Gastroesophageal sphincter (tissue), 4 donors: ENCODE data around the gene PTPN4. TPM values are rescaled to one million over a fixed set of nuclear protein-coding genes. Genes with fewer than 3 reads are reported as not detected.

Source experiments
- ATAC-seq: fragments of 150-250 bp; one replicate; pipeline ENCODE4 v1.9.1; 2016; ENCODE audit warnings: mild to moderate bottlenecking, moderate library complexity
- H3K27ac ChIP-seq, 4 donors: fragments of 200-600 bp; sonication (generic) in 3 of 4; 1 replicate in 3 of 4; 2 replicates in 1 of 4; pipeline ENCODE4 v1.5.1; 2016 to 2019
- H3K27me3 ChIP-seq: fragments of 200-600 bp; sonication (generic); one replicate; pipeline ENCODE4 v1.5.1; 2019
- H3K36me3 ChIP-seq, 2 donors: fragments of 200-600 bp; sonication (generic); one replicate each; pipeline ENCODE4 v1.5.1; 2019; ENCODE audit warnings: control low read depth in 1 of 2
- H3K4me1 ChIP-seq, 3 donors: fragments of 200-600 bp; sonication (generic); 1 replicate in 2 of 3; 2 replicates in 1 of 3; pipeline ENCODE4 v1.5.1; 2016 to 2019; ENCODE audit warnings: control low read depth in 2 of 3
- H3K4me3 ChIP-seq, 2 donors: fragments of 200-600 bp; sonication (generic); one replicate each; pipeline ENCODE4 v1.5.1; 2019; ENCODE audit warnings: mild to moderate bottlenecking in 1 of 2, moderate library complexity in 1 of 2
- H3K9me3 ChIP-seq, 3 donors: fragments of 200-600 bp; sonication (generic); one replicate each; pipeline ENCODE4 v1.5.1; 2017 to 2019; ENCODE audit warnings: control low read depth in 2 of 3
- EP300 ChIP-seq: sonication (generic); formaldehyde crosslinking; IDR thresholded peaks from one replicate; pipeline ENCODE4 v1.6.1; 2017; ENCODE audit warnings: antibody characterized with exemption, mild to moderate bottlenecking
- POLR2A ChIP-seq, 2 donors: fragments of 450-650 bp; IDR thresholded peaks; one replicate each; pipeline ENCODE4 v1.6.1; 2017; ENCODE audit warnings: antibody characterized with exemption in 2 of 2, mild to moderate bottlenecking in 2 of 2, moderate library complexity in 1 of 2
- POLR2AphosphoS5 ChIP-seq: sonication (generic); formaldehyde crosslinking; IDR thresholded peaks from one replicate; pipeline ENCODE4 v1.6.1; 2017; ENCODE audit warnings: antibody characterized with exemption
- WGBS, 2 donors: methylation state at CpG; one replicate each; pipeline ENCODE4 v1.1.5; 2018; ENCODE audit warnings: low coverage in 1 of 2; 5-methylcytosine and 5-hydroxymethylcytosine counted together
- total RNA-seq, 4 donors: library from RNA; depleted of rRNA; stranded (reverse); fragments of >200 nt; gene quantifications; one replicate each; pipeline ENCODE4 v1.1.0, GENCODE V29; 2016
- TF ChIP-seq, protein P1 (sequence below), 4 experiments: fragments of 200-600 bp in 2 of 4; fragments of 450-650 bp in 2 of 4; sonication (generic) in 1 of 4; IDR thresholded peaks; one replicate each; pipeline ENCODE4 v1.5.1; 2017 to 2019; ENCODE audit warnings: antibody characterized with exemption in 4 of 4, mild to moderate bottlenecking in 2 of 4, moderate library complexity in 2 of 4

PTPN4 gene
- total RNA-seq, 4 donors from 2014 or later, result 15.6 to 50.1 (median 30.7) TPM

- H3K4me3 ChIP-seq, result no peak overlapping the region
- H3K36me3 ChIP-seq, result no peaks in the 10 kb centered on the region
- no peaks in the 10 kb centered on the region for H3K27me3 ChIP-seq
- H3K27ac ChIP-seq, result no peak overlapping the region
- TF ChIP-seq EP300 (no peak), POLR2AphosphoS5 (no peak), POLR2A (IDR thresholded peaks at IDR 0.05) (no peak)
- TF ChIP-seq, protein P1, sequence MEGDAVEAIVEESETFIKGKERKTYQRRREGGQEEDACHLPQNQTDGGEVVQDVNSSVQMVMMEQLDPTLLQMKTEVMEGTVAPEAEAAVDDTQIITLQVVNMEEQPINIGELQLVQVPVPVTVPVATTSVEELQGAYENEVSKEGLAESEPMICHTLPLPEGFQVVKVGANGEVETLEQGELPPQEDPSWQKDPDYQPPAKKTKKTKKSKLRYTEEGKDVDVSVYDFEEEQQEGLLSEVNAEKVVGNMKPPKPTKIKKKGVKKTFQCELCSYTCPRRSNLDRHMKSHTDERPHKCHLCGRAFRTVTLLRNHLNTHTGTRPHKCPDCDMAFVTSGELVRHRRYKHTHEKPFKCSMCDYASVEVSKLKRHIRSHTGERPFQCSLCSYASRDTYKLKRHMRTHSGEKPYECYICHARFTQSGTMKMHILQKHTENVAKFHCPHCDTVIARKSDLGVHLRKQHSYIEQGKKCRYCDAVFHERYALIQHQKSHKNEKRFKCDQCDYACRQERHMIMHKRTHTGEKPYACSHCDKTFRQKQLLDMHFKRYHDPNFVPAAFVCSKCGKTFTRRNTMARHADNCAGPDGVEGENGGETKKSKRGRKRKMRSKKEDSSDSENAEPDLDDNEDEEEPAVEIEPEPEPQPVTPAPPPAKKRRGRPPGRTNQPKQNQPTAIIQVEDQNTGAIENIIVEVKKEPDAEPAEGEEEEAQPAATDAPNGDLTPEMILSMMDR (IDR thresholded peaks at IDR 0.05), result no peak
- H3K4me1 ChIP-seq, result no peaks in the 10 kb centered on the region
- no peaks in the 10 kb centered on the region for H3K9me3 ChIP-seq
- ATAC-seq, result no peak
Measured at GRCh38 chr2:119922699-119923098, 163.0 kb downstream of the PTPN4 start.

GRCh38 chr2:119929537-119929936 lies 169.8 kb downstream of the PTPN4 start:
- Histone ChIP-seq H3K27me3 (no peaks in the 10 kb centered on the region), H3K27ac (no peak overlapping the region), H3K4me3 (no peak overlapping the region), H3K4me1 (no peaks in the 10 kb centered on the region), H3K9me3 (no peaks in the 10 kb centered on the region), H3K36me3 (peaks cover 0 to 18% of the 10 kb centered on the region in 2 donors)
- no peak for ATAC-seq
- TF ChIP-seq EP300 (no peak), POLR2AphosphoS5 (no peak), POLR2A (IDR thresholded peaks at IDR 0.05) (no peak)
- TF ChIP-seq, protein P1 (IDR thresholded peaks at IDR 0.05), result no peak
- WGBS, 2 donors, result 88 to 89% methylated on average over 2 of the region's 2 CpGs

GRCh38 chr2:119932809-119933208 lies 173.1 kb downstream of the PTPN4 start:
- TF ChIP-seq POLR2AphosphoS5 (no peak), EP300 (no peak), POLR2A (IDR thresholded peaks at IDR 0.05) (no peak)
- TF ChIP-seq, protein P1 (IDR thresholded peaks at IDR 0.05), result no peak
- Histone ChIP-seq H3K27me3 (no peaks in the 10 kb centered on the region), H3K36me3 (peaks cover 0 to 38% of the 10 kb centered on the region in 2 donors), H3K9me3 (no peaks in the 10 kb centered on the region), H3K4me1 (no peaks in the 10 kb centered on the region), H3K27ac (no peak overlapping the region), H3K4me3 (no peak overlapping the region)
- no peak for ATAC-seq
- 94 to 97% methylated on average over 2 of the region's 2 CpGs for WGBS, 2 donors

DNA sequence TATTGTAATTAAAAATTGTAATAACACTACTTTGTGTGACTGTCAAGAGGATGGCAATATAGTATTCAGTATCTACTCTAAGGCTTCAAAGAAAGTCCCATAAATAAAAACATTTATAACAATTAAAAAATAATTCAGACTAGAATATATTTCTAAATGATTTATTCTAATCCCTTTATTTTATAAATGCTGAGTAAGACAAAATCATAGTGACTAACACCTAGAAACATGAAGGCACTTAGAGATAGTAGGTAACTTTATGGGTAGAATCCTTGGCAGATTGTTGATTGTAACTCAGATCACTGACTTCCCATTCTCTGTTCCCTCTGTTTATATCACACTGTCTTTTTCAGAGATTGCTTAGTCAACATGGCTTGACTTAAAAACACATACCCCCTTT lies 174.6 kb downstream of the PTPN4 start:
- Histone ChIP-seq H3K4me3 (no peak overlapping the region), H3K4me1 (no peaks in the 10 kb centered on the region), H3K27ac (no peak overlapping the region), H3K27me3 (no peaks in the 10 kb centered on the region), H3K9me3 (no peaks in the 10 kb centered on the region), H3K36me3 (peaks cover 0 to 44% of the 10 kb centered on the region in 2 donors)
- no peak for ATAC-seq
- TF ChIP-seq POLR2AphosphoS5, result no peak
- no peak for TF ChIP-seq EP300
- no peak for TF ChIP-seq POLR2A (IDR thresholded peaks at IDR 0.05)
- TF ChIP-seq, protein P1 (IDR thresholded peaks at IDR 0.05), result no peak

DNA sequence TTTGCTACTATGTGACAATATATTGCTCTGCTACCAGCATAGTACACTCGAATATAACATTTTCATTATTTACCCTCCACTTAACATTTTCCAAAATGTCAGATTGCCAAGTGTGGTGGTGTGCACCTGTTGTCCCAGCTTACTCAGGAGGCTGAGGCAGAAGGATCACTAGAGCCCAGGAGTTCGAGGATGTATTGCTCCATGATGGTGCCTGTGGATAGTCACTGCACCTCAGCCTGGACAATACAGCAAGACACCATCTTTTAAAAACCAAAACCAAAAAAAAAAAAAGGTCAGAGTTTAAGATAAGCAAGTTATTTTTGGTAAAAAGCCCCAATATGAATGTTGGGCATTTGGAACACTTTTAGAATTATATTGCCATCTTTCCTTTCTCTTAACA lies 178.0 kb downstream of the PTPN4 start:
- Histone ChIP-seq H3K4me1 (no peaks in the 10 kb centered on the region), H3K27me3 (no peaks in the 10 kb centered on the region), H3K27ac (no peak overlapping the region), H3K36me3 (peaks cover 0 to 39% of the 10 kb centered on the region in 2 donors), H3K4me3 (no peak overlapping the region), H3K9me3 (no peaks in the 10 kb centered on the region)
- ATAC-seq, result no peak
- WGBS, 2 donors, result 91 to 100% methylated on average over 2 of the region's 2 CpGs
- no peak for TF ChIP-seq EP300
- no peak for TF ChIP-seq POLR2AphosphoS5
- TF ChIP-seq, protein P1 (IDR thresholded peaks at IDR 0.05), result no peak
- no peak for TF ChIP-seq POLR2A (IDR thresholded peaks at IDR 0.05)
